ENCODE data around the gene FREM3.

DNA sequence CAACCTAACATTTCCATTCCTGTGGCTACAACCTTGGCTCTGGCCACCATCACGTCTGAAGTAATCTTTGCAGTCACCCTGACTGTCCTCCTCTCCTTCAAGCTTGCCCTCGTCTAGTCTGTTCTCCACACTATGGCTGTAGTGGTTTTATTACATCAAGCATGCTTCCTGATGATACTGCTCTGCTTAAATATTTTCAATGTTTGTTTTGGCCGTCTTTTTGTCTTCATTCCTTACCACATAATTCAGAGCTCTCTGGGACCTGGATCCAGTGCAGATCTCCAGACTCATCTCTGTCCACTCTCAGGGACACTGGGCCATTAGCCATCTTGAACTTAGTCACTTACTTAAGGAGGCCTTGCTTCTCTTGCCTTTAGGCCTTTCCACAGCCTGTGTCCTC, 27.7 kb upstream of the FREM3 start:
- TF ChIP-seq CTCF (IDR thresholded peaks at IDR 0.05) (no peak), POLR2A (IDR thresholded peaks at IDR 0.05) (no peak)

Data from lower leg skin (tissue), 3 donors.